IMR-90 (cell line): ENCODE results near the gene MAGI1. TPM values are rescaled to one million over a fixed set of nuclear protein-coding genes. Genes with fewer than 3 reads are reported as not detected.

Experiments
- ATAC-seq: fragments of 200-7000 bp; cut with Tn5 transposase; 2 replicates; pipeline ENCODE4 v1.9.1; 2020; ENCODE audit warnings: low read depth, mild to moderate bottlenecking, moderate library complexity
- BruUV-seq: library from RNA; stranded (reverse); fragments of 400-500 nt; replicated peaks from 2 replicates; lab custom pipeline; 2021; lab: Mats Ljungman, UMichigan
- CTCF ChIA-PET: fragments of 300-600 bp; formaldehyde crosslinking; extraction: SDS; loops from one replicate; lab custom pipeline; 2021; ENCODE audit warnings: antibody characterized with exemption; lab: Yijun Ruan, JAX
- POLR2A ChIA-PET: fragments of 300-600 bp; sonication (Branson Sonifier 250); formaldehyde crosslinking; loops from one replicate; lab custom pipeline; 2022; ENCODE audit warnings: antibody characterized with exemption; ENCODE audit not compliant: unreplicated experiment; lab: Charles Lee
- DNase-seq: peaks from one replicate; pipeline ENCODE4 v3.0.0; 2013
- H2AFZ ChIP-seq: replicated peaks from 2 replicates; pipeline ENCODE3; 2013; ENCODE audit warnings: low read length, mild to moderate bottlenecking; ENCODE audit not compliant: poor library complexity
- H2AK5ac ChIP-seq: 2 replicates; pipeline ENCODE4 v1.6.1; 2013; ENCODE audit warnings: low read depth, low read length, inconsistent platforms
- H2AK9ac ChIP-seq: replicated peaks from 2 replicates; pipeline ENCODE3; 2013; ENCODE audit warnings: mild to moderate bottlenecking, low read depth, low read length, moderate library complexity; ENCODE audit not compliant: poor library complexity
- H2BK120ac ChIP-seq: 2 replicates; pipeline ENCODE4 v1.6.1; 2013; ENCODE audit warnings: low read depth, low read length, inconsistent platforms
- H2BK15ac ChIP-seq: 3 replicates; pipeline ENCODE4 v1.6.1; 2013; ENCODE audit warnings: low read depth, low read length, inconsistent platforms
- H2BK20ac ChIP-seq: 2 replicates; pipeline ENCODE4 v1.6.1; 2013; ENCODE audit warnings: low read depth, mild to moderate bottlenecking, inconsistent platforms, low read length, moderate library complexity
- H2BK5ac ChIP-seq: 2 replicates; pipeline ENCODE4 v1.6.1; 2013; ENCODE audit warnings: mild to moderate bottlenecking, low read depth, low read length, inconsistent platforms; ENCODE audit not compliant: poor library complexity, severe bottlenecking
- H3K14ac ChIP-seq: replicated peaks from 2 replicates; pipeline ENCODE4 v1.6.1; 2013; ENCODE audit warnings: low read depth, low read length, inconsistent platforms
- H3K18ac ChIP-seq: 2 replicates; pipeline ENCODE4 v1.6.1; 2013; ENCODE audit warnings: low read depth, low read length, control low read depth
- H3K23ac ChIP-seq: 2 replicates; pipeline ENCODE4 v1.6.1; 2013; ENCODE audit warnings: low read depth, low read length, inconsistent platforms
- H3K27ac ChIP-seq: 2 replicates; pipeline ENCODE4 v1.5.1; 2013; ENCODE audit warnings: mild to moderate bottlenecking, control low read depth, low read length; ENCODE audit not compliant: insufficient read depth
- H3K27me3 ChIP-seq: 2 replicates; pipeline ENCODE4 v1.6.1; 2013; ENCODE audit warnings: low read length; ENCODE audit not compliant: control insufficient read depth, insufficient read depth
- H3K36me3 ChIP-seq: 2 replicates; pipeline ENCODE4 v1.6.1; 2013; ENCODE audit warnings: low read length, mixed read lengths; ENCODE audit not compliant: control insufficient read depth, insufficient read depth
- H3K4ac ChIP-seq: 2 replicates; pipeline ENCODE4 v1.6.1; 2013; ENCODE audit warnings: low read depth, low read length, inconsistent platforms
- H3K4me1 ChIP-seq: 2 replicates; pipeline ENCODE4 v1.6.1; 2013; ENCODE audit warnings: low read length, mixed read lengths; ENCODE audit not compliant: control insufficient read depth, insufficient read depth
- H3K4me2 ChIP-seq: 2 replicates; pipeline ENCODE4 v1.6.1; 2013; ENCODE audit warnings: low read depth, mild to moderate bottlenecking, control low read depth, low read length, moderate library complexity
- H3K4me3 ChIP-seq: 2 replicates; pipeline ENCODE4 v1.5.1; 2013; ENCODE audit warnings: low read depth, mild to moderate bottlenecking, control low read depth, low read length, moderate library complexity; ENCODE audit not compliant: insufficient read depth
- H3K56ac ChIP-seq: 2 replicates; pipeline ENCODE4 v1.6.1; 2013; ENCODE audit warnings: low read length, inconsistent platforms; ENCODE audit not compliant: insufficient read depth; ENCODE audit errors: extremely low read depth
- H3K79me1 ChIP-seq, 2 experiments: 2 replicates each; pipeline ENCODE4 v1.6.1; 2013; ENCODE audit warnings: low read length in 2 of 2, inconsistent platforms in 1 of 2, low read depth in 1 of 2
- H3K9ac ChIP-seq: 2 replicates; pipeline ENCODE4 v1.6.1; 2013; ENCODE audit warnings: low read depth, low read length, control low read depth
- H3K9me1 ChIP-seq: 2 replicates; pipeline ENCODE4 v1.6.1; 2013; ENCODE audit warnings: low read length, inconsistent platforms; ENCODE audit not compliant: insufficient read depth
- H3K9me3 ChIP-seq: 2 replicates; pipeline ENCODE4 v1.6.1; 2013; ENCODE audit warnings: low read length; ENCODE audit not compliant: control insufficient read depth, insufficient read depth
- H4K20me1 ChIP-seq: 2 replicates; pipeline ENCODE4 v1.6.1; 2013; ENCODE audit warnings: low read length, inconsistent platforms; ENCODE audit not compliant: insufficient read depth
- H4K5ac ChIP-seq: 2 replicates; pipeline ENCODE4 v1.6.1; 2013; ENCODE audit warnings: mild to moderate bottlenecking, low read depth, low read length, control low read depth
- H4K8ac ChIP-seq, 2 experiments: 2 replicates each; pipeline ENCODE4 v1.6.1; 2013; ENCODE audit warnings: low read depth in 2 of 2, low read length in 2 of 2, control low read depth in 1 of 2, inconsistent platforms in 1 of 2
- H4K91ac ChIP-seq: 2 replicates; pipeline ENCODE4 v1.6.1; 2013; ENCODE audit warnings: low read depth, low read length, inconsistent platforms; ENCODE audit not compliant: insufficient read depth
- CEBPB ChIP-seq: IDR thresholded peaks from 2 replicates; pipeline ENCODE4 v1.6.1; 2012; ENCODE audit warnings: low read depth, low read length, improper control_type of control experiment
- CHD1 ChIP-seq: IDR thresholded peaks from 2 replicates; pipeline ENCODE4 v1.6.1; 2012; ENCODE audit warnings: low read depth, low read length, improper control_type of control experiment
- POLR2A ChIP-seq: IDR thresholded peaks from 2 replicates; pipeline ENCODE4 v1.6.1; 2012; ENCODE audit warnings: mild to moderate bottlenecking, low read depth, low read length
- RFX5 ChIP-seq: IDR thresholded peaks from 2 replicates; pipeline ENCODE4 v1.8.0; 2012; ENCODE audit warnings: low read depth, mild to moderate bottlenecking, low read length, moderate library complexity
- WGBS, 2 experiments: methylation state at CpG; one replicate each; pipeline versions ENCODE4 v1.1.5 to v1.1.7; 2013; ENCODE audit warnings: missing lambda C conversion rate in 2 of 2; ENCODE audit not compliant: insufficient read length in 1 of 2; ENCODE audit errors: extremely low coverage in 2 of 2; 5-methylcytosine and 5-hydroxymethylcytosine counted together
- dilution Hi-C: fragments of 300-500 bp; cut with HindIII; formaldehyde crosslinking; loops from one replicate; pipeline ENCODE4 v1.14.3; 2018; ENCODE audit warnings: low sequenced_read_pairs; ENCODE audit not compliant: unreplicated experiment
- in situ Hi-C: fragments of 300-500 bp; cut with MboI; formaldehyde crosslinking; loops from 3 replicates; pipeline ENCODE4 v1.14.3; 2019; ENCODE audit warnings: low sequenced_read_pairs, inconsistent platforms, mixed read lengths
- intact Hi-C: fragments of 100-400 bp; cut with micrococcal nuclease; formaldehyde crosslinking; loops from 2 replicates; pipeline ENCODE4 v1.10.0; 2022
- polyA plus RNA-seq, 3 experiments: library from polyadenylated mRNA; depleted of rRNA; stranded (reverse); fragments of >200 nt; gene quantifications; 2 replicates each; pipeline ENCODE4 v1.2.3, GENCODE V29; 2012; ENCODE audit warnings: low replicate concordance in 1 of 3
- total RNA-seq: library from RNA; depleted of rRNA; stranded (reverse); fragments of >200 nt; gene quantifications from 2 replicates; pipeline ENCODE4 v1.2.3, GENCODE V29; 2012

Gene MAGI1
- total and polyA plus RNA-seq, 2 of the 4 experiments (the other 2 are of a cell fraction) = 14.5 to 24.2 TPM

GRCh38 chr3:65647369-65647768, 391.3 kb downstream of the MAGI1 start:
- no peak overlapping the region for H2BK20ac ChIP-seq
- no peak overlapping the region for H4K5ac ChIP-seq
- H3K18ac ChIP-seq = no peak overlapping the region
- H2AK9ac ChIP-seq = no peak overlapping the region
- no peaks in the 10 kb centered on the region for H3K36me3 ChIP-seq
- CTCF ChIA-PET = no interaction called here
- no peaks in the 10 kb centered on the region for H3K27me3 ChIP-seq
- intact Hi-C loops (no loop called here), in situ Hi-C loops (no loop called here), dilution Hi-C loops (no loop called here)
- no peak overlapping the region for H3K4me3 ChIP-seq
- H2BK15ac ChIP-seq = no peak overlapping the region
- no peak overlapping the region for H3K27ac ChIP-seq
- no peak overlapping the region for H3K23ac ChIP-seq
- H4K20me1 ChIP-seq = no peaks in the 10 kb centered on the region
- no CpG with 5 or more reads among the region's 1 CpG for WGBS, 2 experiments
- H3K79me1 ChIP-seq = peaks cover 22 to 23% of the 10 kb centered on the region in 2 experiments
- no peak overlapping the region for H3K4ac ChIP-seq
- no peak overlapping the region for H2BK5ac ChIP-seq
- BruUV-seq = no TSS peak
- no peak overlapping the region for H2AFZ ChIP-seq
- peaks cover 2% of the 10 kb centered on the region; the same call in 1 of the 2 replicates for H3K9me3 ChIP-seq
- ATAC-seq (no peak), DNase-seq (no peak)
- POLR2A ChIA-PET = no interaction called here
- no peak overlapping the region for H3K4me2 ChIP-seq
- H3K14ac ChIP-seq = no peak overlapping the region
- peaks cover 5% of the 10 kb centered on the region for H3K4me1 ChIP-seq
- no peak overlapping the region for H2BK120ac ChIP-seq
- H3K56ac ChIP-seq = no peak overlapping the region
- no peak overlapping the region for H3K9ac ChIP-seq
- H3K9me1 ChIP-seq = no peaks in the 10 kb centered on the region; the same call in 1 of the 2 replicates
- TF ChIP-seq RFX5 = no peak
- no peak for TF ChIP-seq CEBPB
- TF ChIP-seq POLR2A = no peak
- no peak for TF ChIP-seq CHD1
- no peak overlapping the region for H2AK5ac ChIP-seq
- H4K8ac ChIP-seq = no peak overlapping the region
- H4K91ac ChIP-seq = no peak overlapping the region
